ENCODE data around the gene ZMIZ1. TPM values are rescaled to one million over a fixed set of nuclear protein-coding genes. Genes with fewer than 3 reads are reported as not detected.
A peak's percentile ranks its signal among the peaks of the same experiment; 100 is the strongest.

The ZMIZ1 gene
- total and polyA plus RNA-seq, 2 experiments from 2014 or later: 48.2 to 78.8 TPM

DNA sequence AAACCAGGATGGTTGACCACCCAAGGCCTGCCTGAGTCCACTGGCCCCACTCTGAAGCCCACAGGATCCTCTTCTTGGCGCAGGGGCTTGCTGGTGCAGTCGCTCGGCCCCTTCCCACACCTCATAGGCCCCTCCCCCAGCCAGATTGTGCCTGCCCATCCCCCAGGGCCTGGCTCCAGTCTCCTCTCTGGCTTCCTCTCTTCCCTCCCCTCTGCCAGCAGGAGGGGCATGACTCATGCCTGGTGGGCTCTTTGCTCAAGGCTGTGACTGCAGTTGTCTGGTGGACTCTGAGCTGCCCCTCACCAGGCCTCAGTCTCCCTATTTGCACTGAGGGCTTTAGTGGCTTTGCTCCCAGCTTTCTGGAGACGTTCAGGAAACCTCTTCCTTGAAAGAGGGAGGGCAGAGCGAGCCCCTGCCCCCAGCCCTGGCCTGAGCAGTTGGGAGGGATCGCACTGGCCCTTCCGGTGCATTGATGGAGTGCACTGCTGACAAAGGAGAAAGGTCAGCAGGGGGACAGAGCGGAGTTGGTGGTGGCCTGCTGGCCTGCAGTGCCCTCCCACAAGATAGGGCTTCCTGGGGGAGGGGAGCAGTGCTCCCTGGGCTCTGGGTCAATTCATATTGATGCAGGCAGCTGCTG is 60.7 kb downstream of the ZMIZ1 start:
- no peak overlapping the region for H3K4me3 ChIP-seq
- peak overlapping the region; percentile 99 for H3K27ac ChIP-seq
- peak; percentile 59 to 73 for DNase-seq (ENCODE audit: low read depth in 1 of 2, low spot score in 1 of 2)
- peaks cover 77% of the 10 kb centered on the region for H3K4me1 ChIP-seq (ENCODE audit: low read depth)
- no peaks in the 10 kb centered on the region for H3K27me3 ChIP-seq
- H3K36me3 ChIP-seq: peaks cover 9% of the 10 kb centered on the region
- TF ChIP-seq, protein P1, sequence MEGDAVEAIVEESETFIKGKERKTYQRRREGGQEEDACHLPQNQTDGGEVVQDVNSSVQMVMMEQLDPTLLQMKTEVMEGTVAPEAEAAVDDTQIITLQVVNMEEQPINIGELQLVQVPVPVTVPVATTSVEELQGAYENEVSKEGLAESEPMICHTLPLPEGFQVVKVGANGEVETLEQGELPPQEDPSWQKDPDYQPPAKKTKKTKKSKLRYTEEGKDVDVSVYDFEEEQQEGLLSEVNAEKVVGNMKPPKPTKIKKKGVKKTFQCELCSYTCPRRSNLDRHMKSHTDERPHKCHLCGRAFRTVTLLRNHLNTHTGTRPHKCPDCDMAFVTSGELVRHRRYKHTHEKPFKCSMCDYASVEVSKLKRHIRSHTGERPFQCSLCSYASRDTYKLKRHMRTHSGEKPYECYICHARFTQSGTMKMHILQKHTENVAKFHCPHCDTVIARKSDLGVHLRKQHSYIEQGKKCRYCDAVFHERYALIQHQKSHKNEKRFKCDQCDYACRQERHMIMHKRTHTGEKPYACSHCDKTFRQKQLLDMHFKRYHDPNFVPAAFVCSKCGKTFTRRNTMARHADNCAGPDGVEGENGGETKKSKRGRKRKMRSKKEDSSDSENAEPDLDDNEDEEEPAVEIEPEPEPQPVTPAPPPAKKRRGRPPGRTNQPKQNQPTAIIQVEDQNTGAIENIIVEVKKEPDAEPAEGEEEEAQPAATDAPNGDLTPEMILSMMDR (IDR thresholded peaks at IDR 0.05; ENCODE audit: low read depth, low read length): no peak
- no peaks in the 10 kb centered on the region for H3K9me3 ChIP-seq (ENCODE audit: low read depth)

DNA sequence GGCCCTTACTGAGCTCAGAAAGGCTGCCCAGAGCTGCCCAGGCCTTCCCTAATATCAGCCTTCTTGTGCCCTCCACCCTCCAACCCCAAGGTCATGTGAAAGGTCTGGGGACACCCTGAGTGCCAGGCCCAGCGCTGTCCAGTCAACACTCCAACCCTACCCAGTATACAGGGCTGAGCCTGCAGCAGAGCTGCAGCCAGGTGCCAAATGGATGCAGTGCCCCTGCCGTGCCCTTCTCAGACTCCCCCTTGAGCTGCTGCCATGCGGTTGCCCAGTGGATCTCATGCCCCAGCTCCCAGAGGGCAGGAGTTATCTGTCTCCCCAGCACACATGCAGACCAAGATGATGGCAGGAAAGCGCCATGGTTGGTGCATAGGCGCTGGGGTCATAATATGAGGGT is 61.5 kb downstream of the ZMIZ1 start:
- Histone ChIP-seq H3K4me1 (ENCODE audit: low read depth) (peaks cover 85% of the 10 kb centered on the region), H3K36me3 (peaks cover 5% of the 10 kb centered on the region), H3K9me3 (ENCODE audit: low read depth) (no peaks in the 10 kb centered on the region), H3K27me3 (no peaks in the 10 kb centered on the region), H3K27ac (peak overlapping the region; percentile 99), H3K4me3 (no peak overlapping the region)
- TF ChIP-seq, protein P1 (IDR thresholded peaks at IDR 0.05; ENCODE audit: low read depth, low read length): no peak
- no peak for DNase-seq (ENCODE audit: low read depth in 1 of 2, low spot score in 1 of 2)

DNA sequence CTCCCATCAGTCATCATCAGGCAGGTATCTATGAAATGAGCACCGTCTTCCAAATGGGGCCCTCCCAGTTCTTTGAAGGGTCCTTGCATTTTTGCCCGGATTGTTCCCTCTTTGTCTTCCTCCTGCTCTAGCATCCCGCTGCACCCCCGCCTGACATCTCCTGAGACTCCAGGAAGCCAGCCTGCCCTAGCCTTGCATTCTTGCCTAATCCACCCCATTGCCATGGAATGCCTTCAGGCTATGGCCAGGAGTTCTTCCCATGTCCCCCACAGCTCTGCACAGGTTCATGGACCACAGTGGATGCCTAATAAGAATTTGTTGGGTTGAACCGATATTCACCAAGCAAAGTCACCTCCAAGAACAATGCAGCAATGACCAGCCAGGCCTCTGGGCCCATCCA is 62.1 kb downstream of the ZMIZ1 start:
- no peak for DNase-seq (ENCODE audit: low read depth in 1 of 2, low spot score in 1 of 2)
- TF ChIP-seq, protein P1 (IDR thresholded peaks at IDR 0.05; ENCODE audit: low read depth, low read length): no peak
- H3K36me3 ChIP-seq: no peaks in the 10 kb centered on the region

DNA sequence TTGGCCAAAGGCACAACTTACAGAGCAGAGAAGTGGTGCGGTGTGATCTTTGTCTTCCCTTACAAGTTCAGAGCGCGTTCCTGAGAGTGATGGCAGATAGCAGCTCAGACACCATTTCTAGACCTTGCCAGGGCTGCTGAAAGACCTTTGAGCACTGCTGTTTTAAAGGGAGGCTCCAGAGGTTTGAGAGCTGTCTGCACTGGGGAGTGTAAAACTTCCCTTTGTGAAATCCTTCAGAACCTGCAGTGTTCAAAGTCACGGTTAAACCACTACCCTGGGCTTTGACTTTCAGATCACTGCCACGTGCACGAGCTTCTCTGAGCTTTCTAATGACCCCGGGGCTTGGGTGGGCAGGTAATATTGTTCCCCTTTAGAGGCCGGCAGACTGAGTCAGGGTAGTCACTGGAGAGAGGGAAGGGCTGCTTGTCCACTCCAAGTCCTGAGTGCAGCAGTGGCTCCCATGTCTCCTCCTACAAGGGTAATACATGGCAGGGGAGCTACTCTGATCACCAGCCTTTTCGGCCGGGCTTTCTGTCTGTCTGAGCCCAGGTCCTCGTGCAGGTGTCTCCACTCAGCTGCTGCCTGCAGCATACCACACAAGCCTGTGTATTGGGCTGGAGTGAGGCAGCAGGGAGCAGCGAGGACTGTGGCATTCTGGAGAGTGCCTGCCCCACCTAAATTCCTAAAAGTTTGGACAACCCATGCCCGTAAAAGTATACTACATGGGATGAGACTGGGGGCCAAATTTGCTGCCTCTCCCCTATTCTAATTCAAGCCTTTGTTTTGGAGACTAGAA is 63.3 kb downstream of the ZMIZ1 start:
- Histone ChIP-seq H3K4me3 (no peak overlapping the region), H3K36me3 (no peaks in the 10 kb centered on the region), H3K27me3 (no peaks in the 10 kb centered on the region), H3K27ac (peak overlapping the region; percentile 99), H3K9me3 (ENCODE audit: low read depth) (no peaks in the 10 kb centered on the region), H3K4me1 (ENCODE audit: low read depth) (peaks cover 96% of the 10 kb centered on the region)
- TF ChIP-seq, protein P1 (IDR thresholded peaks at IDR 0.05; ENCODE audit: low read depth, low read length): no peak
- DNase-seq (ENCODE audit: low read depth in 1 of 2, low spot score in 1 of 2): no peak

More for the DNA sequence above, 62.1 kb downstream of the ZMIZ1 start:
- peaks cover 91% of the 10 kb centered on the region for H3K4me1 ChIP-seq (ENCODE audit: low read depth)
- peak overlapping the region; percentile 99 for H3K27ac ChIP-seq
- no peaks in the 10 kb centered on the region for H3K27me3 ChIP-seq
- H3K4me3 ChIP-seq: no peak overlapping the region
- H3K9me3 ChIP-seq (ENCODE audit: low read depth): no peaks in the 10 kb centered on the region

DNA sequence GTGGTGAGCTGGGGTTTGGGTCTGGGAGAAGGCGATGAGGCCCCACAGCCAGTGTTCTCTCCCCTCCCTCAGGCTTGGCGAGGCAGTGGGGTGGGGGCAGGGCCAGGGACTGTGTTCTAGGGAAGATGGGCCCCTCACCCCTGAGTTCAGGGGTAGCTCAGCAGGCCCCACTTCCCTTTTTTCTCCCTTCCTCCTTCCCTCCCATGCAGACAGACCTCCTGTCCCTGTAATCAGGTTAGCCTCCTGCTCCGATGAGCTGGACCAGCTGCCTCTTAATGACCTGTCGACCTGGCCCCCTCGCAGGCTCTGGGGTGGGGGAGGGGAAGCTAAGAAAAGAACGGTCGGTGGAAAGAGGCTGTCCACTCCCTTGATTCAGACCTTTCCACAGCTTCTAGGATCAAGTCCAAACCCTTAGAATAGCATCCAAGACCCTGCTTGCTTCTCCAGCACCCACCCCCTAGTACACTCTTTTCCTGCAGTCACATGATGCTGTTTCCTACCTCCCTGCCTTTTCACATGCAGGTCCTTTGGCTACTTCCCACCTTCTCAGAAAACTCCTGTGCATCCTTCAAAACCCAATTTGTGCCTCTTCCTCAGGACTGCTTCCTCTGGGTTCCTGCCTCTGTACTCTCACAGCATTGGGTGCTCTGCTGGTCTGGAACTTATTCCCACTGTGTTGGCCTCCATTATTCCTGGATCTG is 64.1 kb downstream of the ZMIZ1 start:
- no peak overlapping the region for H3K4me3 ChIP-seq
- peak in 1 of 2 donors; percentile 83 for DNase-seq (ENCODE audit: low read depth in 1 of 2, low spot score in 1 of 2)
- TF ChIP-seq, protein P1 (IDR thresholded peaks at IDR 0.05; ENCODE audit: low read depth, low read length): no peak
- H3K36me3 ChIP-seq: no peaks in the 10 kb centered on the region
- peak overlapping the region; percentile 99 for H3K27ac ChIP-seq
- peaks cover 96% of the 10 kb centered on the region for H3K4me1 ChIP-seq (ENCODE audit: low read depth)
- no peaks in the 10 kb centered on the region for H3K27me3 ChIP-seq
- H3K9me3 ChIP-seq (ENCODE audit: low read depth): no peaks in the 10 kb centered on the region

All from cardiac muscle cell (in vitro differentiated cells and primary cell).